ENCODE results near the gene DHRS9.

DHRS9 gene

DNA sequence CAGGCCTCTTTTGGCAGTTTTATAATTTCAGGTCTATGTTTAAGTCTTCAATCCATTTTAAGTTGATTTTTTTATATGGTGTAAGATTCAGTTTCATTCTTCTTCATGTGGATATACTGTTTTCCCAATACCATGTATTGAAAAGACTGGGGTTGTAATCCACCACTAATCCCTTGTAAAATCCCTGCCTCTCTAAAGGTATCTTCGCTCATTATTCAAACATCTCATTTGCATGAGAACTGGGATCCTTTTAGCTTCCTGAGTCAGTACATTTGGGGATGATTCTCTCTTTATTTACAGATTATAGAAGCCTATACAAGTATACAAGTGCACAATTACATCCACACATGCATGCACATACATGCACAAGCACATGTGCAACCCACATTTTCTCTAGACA, 25.3 kb downstream of the DHRS9 start:
- TF ChIP-seq, protein P1, sequence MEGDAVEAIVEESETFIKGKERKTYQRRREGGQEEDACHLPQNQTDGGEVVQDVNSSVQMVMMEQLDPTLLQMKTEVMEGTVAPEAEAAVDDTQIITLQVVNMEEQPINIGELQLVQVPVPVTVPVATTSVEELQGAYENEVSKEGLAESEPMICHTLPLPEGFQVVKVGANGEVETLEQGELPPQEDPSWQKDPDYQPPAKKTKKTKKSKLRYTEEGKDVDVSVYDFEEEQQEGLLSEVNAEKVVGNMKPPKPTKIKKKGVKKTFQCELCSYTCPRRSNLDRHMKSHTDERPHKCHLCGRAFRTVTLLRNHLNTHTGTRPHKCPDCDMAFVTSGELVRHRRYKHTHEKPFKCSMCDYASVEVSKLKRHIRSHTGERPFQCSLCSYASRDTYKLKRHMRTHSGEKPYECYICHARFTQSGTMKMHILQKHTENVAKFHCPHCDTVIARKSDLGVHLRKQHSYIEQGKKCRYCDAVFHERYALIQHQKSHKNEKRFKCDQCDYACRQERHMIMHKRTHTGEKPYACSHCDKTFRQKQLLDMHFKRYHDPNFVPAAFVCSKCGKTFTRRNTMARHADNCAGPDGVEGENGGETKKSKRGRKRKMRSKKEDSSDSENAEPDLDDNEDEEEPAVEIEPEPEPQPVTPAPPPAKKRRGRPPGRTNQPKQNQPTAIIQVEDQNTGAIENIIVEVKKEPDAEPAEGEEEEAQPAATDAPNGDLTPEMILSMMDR (IDR thresholded peaks at IDR 0.05; ENCODE audit: low read length, missing control alignments): no peak
- H3K4me3 ChIP-seq (replicated peaks; ENCODE audit: low read depth, low read length): no peak overlapping the region
- DNase-seq (ENCODE audit: low read depth): no peak

DNA sequence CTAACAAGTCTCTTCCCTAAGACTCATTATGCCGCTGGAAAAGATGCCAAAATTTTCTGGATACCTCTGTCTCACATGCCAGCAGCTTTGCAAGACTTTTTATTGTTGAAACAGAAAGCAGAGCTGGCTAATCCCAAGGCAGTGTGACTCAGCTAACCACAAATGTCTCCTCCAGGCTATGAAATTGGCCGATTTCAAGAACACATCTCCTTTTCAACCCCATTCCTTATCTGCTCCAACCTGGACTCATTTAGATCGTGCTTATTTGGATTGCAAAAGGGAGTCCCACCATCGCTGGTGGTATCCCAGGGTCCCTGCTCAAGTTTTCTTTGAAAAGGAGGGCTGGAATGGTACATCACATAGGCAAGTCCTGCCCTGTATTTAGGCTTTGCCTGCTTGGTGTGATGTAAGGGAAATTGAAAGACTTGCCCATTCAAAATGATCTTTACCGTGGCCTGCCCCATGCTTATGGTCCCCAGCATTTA, 26.3 kb downstream of the DHRS9 start:
- TF ChIP-seq, protein P1 (IDR thresholded peaks at IDR 0.05; ENCODE audit: low read length, missing control alignments): no peak
- H3K4me3 ChIP-seq (replicated peaks; ENCODE audit: low read depth, low read length): no peak overlapping the region
- DNase-seq (ENCODE audit: low read depth): peak; percentile 96

DNA sequence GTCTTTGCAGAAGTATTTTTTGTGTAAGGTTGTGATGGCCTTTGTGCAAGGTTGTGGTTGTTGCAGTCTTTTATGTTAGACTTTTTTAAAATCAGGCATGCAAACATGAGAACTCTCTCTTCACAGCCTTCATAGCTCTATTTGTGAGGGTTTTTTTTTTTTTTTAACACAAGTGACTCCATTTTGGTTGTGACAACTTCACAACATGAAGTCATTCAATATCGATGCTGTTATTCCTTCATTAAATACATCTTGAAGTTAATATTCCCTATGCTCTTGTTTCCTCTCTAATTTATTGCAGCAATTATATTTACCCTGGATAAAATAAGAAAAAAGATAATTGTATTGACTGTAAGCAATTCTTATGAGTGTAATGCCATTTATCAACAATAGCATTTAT, 35.5 kb downstream of the DHRS9 start:
- TF ChIP-seq, protein P1 (IDR thresholded peaks at IDR 0.05; ENCODE audit: low read length, missing control alignments): no peak
- no peak overlapping the region for H3K4me3 ChIP-seq (replicated peaks; ENCODE audit: low read depth, low read length)
- no peak for DNase-seq (ENCODE audit: low read depth)

DNA sequence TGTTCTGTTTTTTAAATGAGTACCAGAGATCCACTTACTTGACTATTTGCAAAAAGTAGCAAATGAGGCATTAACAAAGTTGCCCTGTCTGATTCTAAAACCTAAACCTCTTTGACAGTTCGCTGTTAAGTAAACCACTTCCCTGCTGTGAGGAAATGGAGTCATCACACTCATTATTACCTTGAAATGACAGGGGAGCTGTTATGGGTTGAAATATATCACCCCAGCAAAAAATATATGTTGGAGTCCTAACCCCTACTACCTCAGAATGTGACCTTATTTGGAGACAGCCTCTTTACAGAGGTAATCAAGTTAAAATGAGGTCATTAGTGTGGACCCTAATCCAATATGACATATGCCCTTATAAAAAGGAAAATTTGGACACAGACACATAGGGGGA, 36.1 kb downstream of the DHRS9 start:
- no peak for DNase-seq (ENCODE audit: low read depth)
- H3K4me3 ChIP-seq (replicated peaks; ENCODE audit: low read depth, low read length): no peak overlapping the region
- TF ChIP-seq, protein P1 (IDR thresholded peaks at IDR 0.05; ENCODE audit: low read length, missing control alignments): no peak

DNA sequence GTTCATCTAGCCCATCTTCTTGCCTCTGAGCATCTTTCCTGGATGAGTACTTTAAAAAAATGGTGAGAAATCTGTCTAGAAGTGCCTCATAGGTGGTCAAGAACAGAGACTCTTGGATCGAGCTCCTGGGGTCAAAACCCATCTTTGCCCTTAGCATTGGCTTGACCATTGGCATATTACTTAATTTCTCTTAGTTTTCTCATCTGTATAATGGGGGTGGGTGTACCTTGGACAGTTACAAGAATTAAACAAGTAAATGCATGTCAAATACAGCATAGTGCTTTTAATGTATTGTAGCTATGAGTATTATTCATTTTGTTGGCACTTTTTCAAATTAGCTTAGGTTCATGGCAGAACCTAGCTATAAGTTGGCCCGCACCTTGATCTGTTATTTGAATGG, 36.8 kb downstream of the DHRS9 start:
- TF ChIP-seq, protein P1 (IDR thresholded peaks at IDR 0.05; ENCODE audit: low read length, missing control alignments): no peak
- no peak for DNase-seq (ENCODE audit: low read depth)
- no peak overlapping the region for H3K4me3 ChIP-seq (replicated peaks; ENCODE audit: low read depth, low read length)

DNA sequence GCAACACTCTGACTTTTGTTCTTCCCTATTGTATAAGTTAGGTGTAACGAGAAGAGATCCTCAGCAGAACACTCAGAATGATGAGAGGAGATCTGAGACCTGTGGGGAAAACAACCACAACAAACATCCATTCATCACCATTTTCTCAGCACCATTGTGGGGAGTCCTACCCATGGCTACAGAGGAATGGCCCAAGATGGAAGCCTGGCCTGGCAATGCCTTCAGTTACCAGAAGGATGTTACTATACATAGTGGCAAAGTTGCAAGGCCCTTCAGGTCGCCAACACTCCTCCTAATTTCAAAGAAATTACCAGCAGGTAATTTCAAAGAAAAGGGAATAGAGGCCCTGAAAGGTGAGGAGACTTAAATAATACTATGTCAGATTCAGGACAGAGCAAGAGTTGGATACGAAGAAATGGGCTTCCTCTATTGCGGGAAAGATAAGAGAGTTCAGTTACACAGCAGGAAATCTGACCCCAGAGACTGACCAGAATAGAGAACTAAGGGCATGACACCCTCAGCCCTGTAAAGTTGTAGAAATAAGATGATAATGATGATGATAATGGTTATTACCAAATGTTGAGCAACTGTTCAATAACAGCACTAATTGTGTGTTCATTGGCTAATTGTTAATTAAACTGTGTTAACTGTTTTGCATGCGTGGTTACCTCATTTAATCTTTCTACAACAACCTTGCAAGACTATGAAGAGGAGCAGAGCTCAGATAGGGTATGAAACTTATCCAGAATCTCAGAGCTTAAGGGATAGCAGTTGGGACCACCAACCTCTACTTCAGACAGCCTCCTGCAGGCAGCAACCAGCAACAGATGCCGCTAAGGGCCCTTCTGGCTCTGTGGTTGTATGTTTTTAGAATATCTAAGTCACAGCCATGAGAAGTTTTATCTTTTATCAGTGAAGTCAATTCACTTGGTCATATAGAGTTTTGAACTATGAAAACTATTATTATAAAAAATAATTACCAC, 37.5 kb downstream of the DHRS9 start:
- TF ChIP-seq, protein P1 (IDR thresholded peaks at IDR 0.05; ENCODE audit: low read length, missing control alignments): no peak
- no peak for DNase-seq (ENCODE audit: low read depth)
- no peak overlapping the region for H3K4me3 ChIP-seq (replicated peaks; ENCODE audit: low read depth, low read length)

All from fibroblast of pulmonary artery (primary cell).